Muscle layer of duodenum (tissue), 2 donors: Measurements from ENCODE around the gene BTRC.
A peak's percentile ranks its signal among the peaks of the same experiment; 100 is the strongest.

Source experiments
- H3K27ac ChIP-seq: one replicate; pipeline ENCODE4 v1.7.0; 2013; ENCODE audit warnings: mild to moderate bottlenecking, low read length
- H3K27me3 ChIP-seq: one replicate; pipeline ENCODE4 v1.7.0; 2013; ENCODE audit warnings: low read depth, mild to moderate bottlenecking, control low read depth, low read length
- H3K36me3 ChIP-seq, 2 donors: one replicate each; pipeline ENCODE4 v1.7.0; 2013; ENCODE audit warnings: low read length in 2 of 2, control low read depth in 1 of 2, mild to moderate bottlenecking in 1 of 2; ENCODE audit not compliant: insufficient read depth in 2 of 2, control insufficient read depth in 1 of 2
- H3K4me1 ChIP-seq, 2 donors: one replicate each; pipeline ENCODE4 v1.7.0; 2013; ENCODE audit warnings: low read length in 2 of 2, mild to moderate bottlenecking in 2 of 2, control low read depth in 1 of 2, moderate library complexity in 1 of 2; ENCODE audit not compliant: insufficient read depth in 2 of 2, control insufficient read depth in 1 of 2
- H3K4me3 ChIP-seq, 2 donors: one replicate each; pipeline ENCODE4 v1.7.0; 2013; ENCODE audit warnings: low read length in 2 of 2, low read depth in 1 of 2, mild to moderate bottlenecking in 1 of 2
- H3K9me3 ChIP-seq, 2 donors: one replicate each; pipeline ENCODE4 v1.7.0; 2013; ENCODE audit warnings: low read length in 2 of 2, control low read depth in 1 of 2, mild to moderate bottlenecking in 1 of 2; ENCODE audit not compliant: control insufficient read depth in 1 of 2
- donor health status: healthy.

BTRC gene

DNA sequence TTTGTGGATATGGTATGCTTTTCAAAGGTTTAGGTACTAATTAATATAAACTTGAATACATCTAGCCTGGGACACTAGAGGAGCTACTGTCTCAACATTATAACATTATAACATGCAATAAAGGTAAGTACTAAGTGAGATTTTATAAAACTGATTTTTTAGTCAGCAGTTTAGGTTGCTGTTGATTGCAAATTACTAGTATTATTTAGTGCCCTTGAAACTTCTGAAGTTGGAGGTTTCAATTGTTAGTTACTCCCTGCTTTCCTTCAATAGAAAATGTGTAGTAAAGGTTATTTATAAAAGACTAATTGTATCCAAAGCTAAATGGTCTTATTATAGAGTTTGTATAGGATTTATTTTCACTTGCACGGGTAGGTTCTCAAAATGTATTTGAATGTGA, 138.8 kb downstream of the BTRC start:
- no peaks in the 10 kb centered on the region for H3K4me1 ChIP-seq
- no peaks in the 10 kb centered on the region for H3K36me3 ChIP-seq
- H3K9me3 ChIP-seq = no peaks in the 10 kb centered on the region
- no peak overlapping the region for H3K4me3 ChIP-seq
- no peak overlapping the region for H3K27ac ChIP-seq
- H3K27me3 ChIP-seq = no peaks in the 10 kb centered on the region

DNA sequence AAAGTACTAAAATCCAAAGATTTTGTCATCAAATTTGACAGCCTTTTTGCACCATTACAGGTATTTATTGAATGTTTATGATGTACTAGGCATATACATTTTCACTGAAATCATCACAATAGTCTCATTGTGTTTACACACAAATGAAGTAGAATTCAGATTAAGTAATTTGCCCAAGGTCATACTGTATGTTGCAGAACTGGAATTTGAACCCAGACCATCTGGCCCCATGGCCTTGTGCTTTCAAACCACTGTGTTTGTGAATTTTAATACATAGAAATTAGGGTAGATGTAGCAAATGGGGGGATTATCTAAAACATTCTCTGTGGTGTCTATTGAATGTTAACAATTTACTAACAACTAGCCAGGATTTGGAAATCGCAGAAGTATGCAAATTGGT, 139.3 kb downstream of the BTRC start:
- no peaks in the 10 kb centered on the region for H3K9me3 ChIP-seq
- no peaks in the 10 kb centered on the region for H3K27me3 ChIP-seq
- H3K4me1 ChIP-seq = no peaks in the 10 kb centered on the region
- no peak overlapping the region for H3K27ac ChIP-seq
- H3K36me3 ChIP-seq = no peaks in the 10 kb centered on the region
- H3K4me3 ChIP-seq = no peak overlapping the region

DNA sequence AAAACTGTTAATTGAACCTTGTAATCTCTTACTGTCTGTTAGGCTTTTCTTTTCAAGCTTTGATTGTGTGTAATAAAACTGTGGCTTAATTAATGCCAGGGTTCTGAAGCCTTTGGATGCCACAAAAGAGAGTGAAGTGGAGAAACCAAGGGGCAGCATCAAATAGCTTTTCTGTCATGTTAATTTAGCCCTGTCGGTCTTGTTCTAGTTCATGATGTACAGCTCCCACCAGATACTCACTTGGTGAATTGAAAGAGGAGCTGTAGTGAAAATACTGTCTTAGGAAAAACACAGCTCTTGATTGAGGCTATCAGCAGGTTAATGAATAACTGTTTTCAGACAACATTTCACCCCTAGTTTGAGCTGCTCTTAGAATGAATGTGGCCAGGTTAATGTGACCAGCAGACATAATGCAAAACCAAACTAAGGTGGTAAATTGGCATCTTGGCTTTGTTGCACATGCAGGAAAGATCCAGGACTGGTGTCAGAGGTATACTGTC, 139.9 kb downstream of the BTRC start:
- no peak overlapping the region for H3K4me3 ChIP-seq
- no peaks in the 10 kb centered on the region for H3K9me3 ChIP-seq
- no peaks in the 10 kb centered on the region for H3K27me3 ChIP-seq
- no peaks in the 10 kb centered on the region for H3K36me3 ChIP-seq
- H3K4me1 ChIP-seq = no peaks in the 10 kb centered on the region
- H3K27ac ChIP-seq = no peak overlapping the region

DNA sequence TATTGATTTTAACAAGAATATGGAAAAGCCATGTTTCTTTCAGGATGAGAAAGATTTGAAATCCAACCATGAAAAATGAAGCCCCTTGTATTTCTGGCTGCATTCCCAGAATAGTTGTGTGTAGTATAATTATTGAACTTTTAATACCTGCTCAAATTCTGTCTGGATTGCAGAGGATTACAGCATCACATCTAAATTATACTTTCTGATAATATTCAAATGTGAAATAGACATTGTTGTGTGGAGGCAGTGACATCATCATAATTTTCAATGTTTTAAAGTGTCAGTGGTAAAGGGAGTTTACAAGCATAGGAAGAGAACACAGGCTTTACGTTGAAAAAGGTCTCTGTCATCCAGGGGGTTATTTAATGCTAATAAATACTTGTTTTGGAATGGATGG, 140.7 kb downstream of the BTRC start:
- Histone ChIP-seq H3K27ac (no peak overlapping the region), H3K27me3 (no peaks in the 10 kb centered on the region), H3K4me3 (no peak overlapping the region), H3K36me3 (no peaks in the 10 kb centered on the region), H3K4me1 (no peaks in the 10 kb centered on the region), H3K9me3 (no peaks in the 10 kb centered on the region)

DNA sequence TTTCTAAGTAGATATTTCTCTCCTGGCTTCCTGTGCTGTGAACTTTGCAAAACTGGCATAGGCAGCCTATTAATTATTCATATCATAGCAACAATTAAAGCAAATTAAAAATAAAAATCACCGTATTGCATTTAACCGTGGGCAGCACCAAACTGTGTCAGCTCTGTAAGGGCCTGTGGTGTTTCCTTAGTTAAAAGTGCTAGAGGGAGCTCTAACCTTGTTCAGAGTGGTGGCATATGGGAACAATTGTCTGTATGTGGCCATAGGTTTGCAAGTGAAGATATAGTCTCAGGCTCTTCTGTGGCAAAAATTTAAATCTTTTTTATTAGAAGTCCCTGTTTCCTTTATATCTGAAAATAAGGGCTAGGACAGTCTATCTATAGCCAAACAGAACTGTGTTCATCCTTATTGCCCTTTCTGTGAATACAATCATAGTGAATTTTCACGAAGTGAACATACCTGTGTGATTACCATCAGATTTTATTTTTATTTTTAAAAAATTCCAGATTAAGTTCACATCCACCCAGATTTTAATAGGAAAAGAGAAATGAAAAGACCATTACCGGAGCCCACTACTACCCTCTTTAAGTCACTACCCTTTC, 141.5 kb downstream of the BTRC start:
- H3K36me3 ChIP-seq = no peaks in the 10 kb centered on the region
- no peaks in the 10 kb centered on the region for H3K27me3 ChIP-seq
- no peaks in the 10 kb centered on the region for H3K9me3 ChIP-seq
- no peak overlapping the region for H3K27ac ChIP-seq
- no peak overlapping the region for H3K4me3 ChIP-seq
- no peaks in the 10 kb centered on the region for H3K4me1 ChIP-seq

- Histone ChIP-seq H3K4me1 (peaks cover 0 to 12% of the 10 kb centered on the region in 2 donors), H3K36me3 (no peaks in the 10 kb centered on the region), H3K27ac (no peak overlapping the region), H3K9me3 (no peaks in the 10 kb centered on the region), H3K27me3 (no peaks in the 10 kb centered on the region), H3K4me3 (no peak overlapping the region)
Measured at GRCh38 chr10:101504438-101504837, 150.5 kb downstream of the BTRC start.

DNA sequence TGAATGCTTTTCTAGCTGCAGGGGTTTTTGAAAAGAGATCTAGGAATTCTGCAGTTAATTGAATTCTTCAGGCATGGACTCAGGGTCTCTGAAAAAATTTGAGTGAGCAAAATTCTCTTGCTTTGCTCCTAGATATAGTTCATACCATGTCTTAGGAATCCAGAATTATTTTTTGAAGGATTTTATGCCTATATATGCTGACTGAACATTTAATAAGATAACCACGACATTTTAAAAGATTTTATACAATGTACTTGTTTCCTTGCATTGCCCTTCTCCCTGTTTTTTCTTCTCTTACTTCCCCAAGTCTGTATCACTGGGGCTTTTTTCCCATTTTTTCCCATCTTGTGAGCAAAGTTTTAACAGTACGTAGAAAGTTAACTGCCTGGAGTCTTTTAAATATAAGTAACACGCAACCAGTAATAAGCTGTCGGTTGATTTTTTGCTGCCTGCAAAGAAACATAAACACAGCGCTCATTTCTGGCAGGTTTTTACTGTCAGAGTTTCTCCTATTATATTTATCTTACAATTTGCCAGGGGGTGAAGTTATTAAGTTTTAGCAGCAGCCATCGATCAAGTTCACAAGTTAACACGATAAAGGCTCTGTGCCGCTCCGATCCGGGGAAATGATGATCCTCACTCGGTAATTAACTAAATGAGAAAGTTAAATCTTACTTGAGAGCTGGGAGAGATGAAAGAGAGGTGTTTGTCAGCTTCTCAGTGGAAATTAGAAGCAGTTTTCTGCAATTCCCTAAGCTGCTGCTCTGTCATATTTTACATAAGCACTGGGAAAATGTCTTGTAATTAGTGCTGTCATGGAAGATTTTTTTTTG, 153.1 kb downstream of the BTRC start:
- Histone ChIP-seq H3K4me3 (peak overlapping the region in 1 of 2 donors; percentile 18), H3K9me3 (no peaks in the 10 kb centered on the region), H3K4me1 (peaks cover 0 to 12% of the 10 kb centered on the region in 2 donors), H3K36me3 (no peaks in the 10 kb centered on the region), H3K27ac (no peak overlapping the region), H3K27me3 (no peaks in the 10 kb centered on the region)

DNA sequence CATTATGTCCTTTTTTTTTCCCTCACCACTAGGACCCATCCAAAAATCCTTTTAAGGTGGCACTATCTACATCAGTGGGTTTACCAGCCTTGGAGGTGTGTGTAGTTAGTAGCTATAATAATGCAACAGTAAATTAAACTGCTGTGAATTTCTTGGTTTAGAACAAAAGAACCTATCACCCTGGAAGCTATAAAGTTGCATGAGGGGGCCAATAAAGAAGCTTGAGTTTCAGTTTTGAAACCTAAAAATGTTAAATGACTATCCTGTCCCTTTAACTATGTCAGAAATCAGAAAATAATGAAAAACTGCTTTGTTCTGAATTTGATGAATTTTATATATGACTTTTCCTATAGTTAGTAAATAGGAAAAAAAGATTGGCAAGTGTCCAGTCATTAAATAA, 153.9 kb downstream of the BTRC start:
- Histone ChIP-seq H3K27ac (no peak overlapping the region), H3K27me3 (no peaks in the 10 kb centered on the region), H3K4me1 (peaks cover 0 to 12% of the 10 kb centered on the region in 2 donors), H3K4me3 (no peak overlapping the region), H3K9me3 (no peaks in the 10 kb centered on the region), H3K36me3 (no peaks in the 10 kb centered on the region)

DNA sequence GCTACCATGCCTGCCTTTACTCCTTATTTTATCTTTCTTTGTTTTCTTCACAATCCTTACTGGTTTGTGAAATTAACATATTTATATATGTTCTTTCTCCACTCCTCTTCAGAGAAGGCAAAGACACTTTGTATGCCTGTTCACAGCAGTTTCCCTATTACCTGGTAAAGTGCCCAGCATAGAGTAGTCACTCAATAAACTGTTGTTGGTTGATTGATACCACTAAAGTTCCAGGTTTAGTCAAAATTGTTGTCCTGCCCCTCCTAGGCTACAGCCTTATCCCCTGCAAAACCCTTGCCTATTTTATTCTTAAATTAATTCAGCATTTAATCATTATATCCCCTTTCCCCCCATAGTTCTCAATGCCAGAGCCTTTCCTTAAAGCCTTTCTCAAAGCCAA, 158.0 kb downstream of the BTRC start:
- H3K4me1 ChIP-seq = peaks cover 0 to 8% of the 10 kb centered on the region in 2 donors
- no peak overlapping the region for H3K27ac ChIP-seq
- H3K36me3 ChIP-seq = no peaks in the 10 kb centered on the region
- H3K4me3 ChIP-seq = no peak overlapping the region
- H3K27me3 ChIP-seq = no peaks in the 10 kb centered on the region
- peaks cover 0 to 4% of the 10 kb centered on the region in 2 donors for H3K9me3 ChIP-seq

DNA sequence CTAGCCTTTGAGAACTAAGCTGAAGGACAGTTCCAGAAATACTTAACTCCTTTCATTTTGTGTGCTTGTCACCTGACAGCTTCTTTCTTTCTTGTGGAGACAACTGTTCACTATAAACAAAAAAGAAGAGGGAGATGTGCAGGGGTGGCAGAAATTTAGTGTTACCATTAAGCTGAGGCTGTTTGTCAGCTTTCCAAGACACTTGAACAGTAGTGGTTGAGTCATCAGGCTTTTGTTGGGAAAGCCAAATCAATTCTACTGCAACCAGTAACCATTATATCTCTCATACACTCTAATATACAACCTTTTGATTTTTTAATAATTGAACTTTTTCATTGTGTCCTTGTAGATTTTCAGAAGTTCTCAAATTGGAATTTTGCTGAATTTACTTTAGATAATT, 158.8 kb downstream of the BTRC start:
- H3K36me3 ChIP-seq = no peaks in the 10 kb centered on the region
- peaks cover 0 to 4% of the 10 kb centered on the region in 2 donors for H3K9me3 ChIP-seq
- H3K27me3 ChIP-seq = no peaks in the 10 kb centered on the region
- peaks cover 0 to under 1% of the 10 kb centered on the region in 2 donors for H3K4me1 ChIP-seq
- H3K4me3 ChIP-seq = no peak overlapping the region
- H3K27ac ChIP-seq = no peak overlapping the region

DNA sequence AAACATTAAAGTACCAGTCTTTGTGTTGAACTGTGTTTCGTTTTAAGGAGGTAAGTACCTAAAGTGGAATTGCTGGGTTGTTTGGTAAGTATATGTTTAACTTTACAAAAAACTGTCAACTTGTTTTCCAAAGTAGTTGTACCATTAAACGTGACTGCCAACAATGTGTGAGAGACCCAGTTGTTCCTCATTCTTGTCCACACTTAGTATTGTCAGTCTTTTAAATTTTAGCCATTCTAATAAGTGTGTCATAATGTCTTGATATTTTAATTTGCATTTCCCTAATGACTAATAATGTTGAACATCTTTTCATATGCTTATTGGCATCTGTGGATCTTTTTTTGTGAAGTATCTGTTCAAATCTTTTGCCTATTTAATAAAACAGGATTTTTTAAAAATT, 159.8 kb downstream of the BTRC start:
- Histone ChIP-seq H3K27me3 (no peaks in the 10 kb centered on the region), H3K9me3 (peaks cover 0 to 4% of the 10 kb centered on the region in 2 donors), H3K4me1 (no peaks in the 10 kb centered on the region), H3K27ac (no peak overlapping the region), H3K4me3 (no peak overlapping the region), H3K36me3 (no peaks in the 10 kb centered on the region)
